HTR-8/SVneo (cell line): ENCODE measurements around the gene TSEN34.
A peak's percentile ranks its signal among the peaks of the same experiment; 100 is the strongest.
"Not testable (repeated sequence)": the region's sequence is repeated elsewhere in the genome, so short reads cannot be mapped to it uniquely, and the experiment has no call there.

Source experiments
- DNase-seq: peaks from one replicate; pipeline ENCODE4 v3.0.0; 2011; ENCODE audit warnings: low spot score, mixed read lengths; ENCODE audit not compliant: insufficient read length
- FAIRE-seq: peaks from 2 replicates; lab custom pipeline; 2011; peaks lifted over from hg19 to GRCh38; lab: Jason Lieb, UNC

Gene TSEN34

DNA sequence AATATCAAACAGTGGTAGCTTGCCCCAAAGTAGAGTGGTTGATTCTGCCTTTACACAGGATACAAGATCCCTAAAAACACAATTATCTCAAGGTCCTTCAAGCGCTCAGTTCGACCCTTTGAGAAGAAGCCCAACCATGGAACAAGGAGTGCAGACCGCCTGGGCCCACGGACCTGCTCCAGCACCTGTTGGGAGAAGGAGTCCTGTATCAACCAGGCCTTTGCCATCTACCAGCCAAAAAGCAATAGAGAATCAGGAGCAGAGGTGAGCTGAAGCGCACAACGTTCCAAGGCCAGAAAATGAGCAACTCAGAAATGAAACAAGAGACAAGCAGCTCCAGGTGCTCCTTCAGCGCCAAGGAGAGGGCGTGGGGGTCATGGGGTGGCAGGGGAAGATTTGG lies 38.0 kb downstream of the TSEN34 start:
- FAIRE-seq (peak; percentile 59), DNase-seq (no peak)

DNA sequence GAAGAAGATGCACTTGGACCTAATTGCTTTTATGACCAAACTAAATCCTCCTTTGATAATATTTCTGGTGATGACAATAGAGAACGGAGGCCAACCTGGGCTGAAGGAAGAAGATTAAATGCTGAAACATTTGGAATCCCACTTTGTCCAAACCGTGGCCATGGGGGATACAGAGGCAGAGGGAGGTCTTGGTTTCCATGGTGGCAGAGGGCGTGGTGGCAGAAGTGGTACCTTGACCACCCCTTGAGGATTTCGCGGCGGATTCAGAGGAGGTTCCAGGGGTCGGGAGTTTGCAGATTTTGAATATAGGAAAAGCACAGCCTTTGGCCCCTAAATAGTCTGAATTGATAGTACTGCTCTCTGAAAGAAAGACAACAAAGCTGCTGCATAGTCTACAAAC lies 38.9 kb downstream of the TSEN34 start:
- FAIRE-seq = peak; percentile 73
- DNase-seq = no peak

DNA sequence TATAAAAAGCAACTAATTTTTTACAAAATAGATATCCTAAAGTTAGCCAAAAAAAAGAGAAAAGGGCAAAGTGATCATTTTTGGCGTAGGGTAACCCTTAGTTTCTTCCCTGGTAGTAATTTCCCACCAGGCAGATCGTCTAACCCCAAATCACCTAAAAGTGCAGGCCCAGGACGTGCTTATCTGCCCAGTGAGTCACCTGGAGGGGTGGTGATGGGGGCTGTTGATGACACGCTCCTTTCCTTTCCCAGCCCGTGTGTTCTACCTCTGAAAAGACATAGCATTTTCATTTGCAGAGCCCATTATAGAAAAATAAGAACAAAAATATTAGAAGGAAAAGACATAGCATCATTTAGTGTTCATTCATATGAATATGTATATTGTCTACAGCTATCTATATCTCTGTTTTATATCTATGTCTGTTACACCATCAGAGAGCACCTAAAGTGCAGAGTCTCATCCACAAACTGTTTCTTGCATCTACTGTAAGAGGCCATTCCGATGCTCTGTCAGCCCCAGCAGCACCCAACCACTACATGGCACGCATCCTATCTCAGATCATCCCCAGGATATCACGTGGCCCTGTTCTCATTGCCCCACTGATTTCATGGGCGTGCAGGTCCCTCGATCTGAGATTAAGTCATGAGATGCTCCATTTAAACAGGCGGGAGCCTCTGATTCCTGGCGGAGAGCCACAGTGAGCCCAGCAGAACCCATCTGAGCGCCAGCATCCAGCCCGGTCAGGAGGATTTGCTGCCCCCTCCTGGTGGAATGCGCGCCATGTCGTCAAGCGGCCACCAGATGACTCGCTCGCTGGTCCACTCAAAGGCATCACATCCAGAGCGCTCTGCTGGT lies 40.2 kb downstream of the TSEN34 start:
- FAIRE-seq (peak; percentile 96), DNase-seq (peak; percentile 96)

DNA sequence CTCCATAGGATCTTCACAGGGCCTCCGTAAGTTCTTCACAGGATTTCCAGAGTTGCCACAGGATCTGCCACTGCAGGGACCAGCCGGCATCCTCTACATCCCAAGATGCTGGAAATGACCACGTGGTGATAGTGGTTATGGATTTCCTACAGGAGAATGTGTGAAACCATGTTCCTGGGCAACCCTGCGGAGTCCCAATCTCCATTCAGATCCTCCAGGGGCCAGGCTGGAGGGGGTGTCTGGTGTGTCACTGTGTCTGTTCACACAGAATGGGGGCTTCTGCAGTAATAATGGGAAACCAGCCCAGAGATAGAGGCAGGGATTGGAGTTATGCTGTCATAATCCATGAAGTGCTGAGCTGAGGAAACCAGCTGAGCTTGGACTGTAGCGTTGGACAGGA lies 42.8 kb downstream of the TSEN34 start:
- FAIRE-seq (no peak), DNase-seq (no peak)

- not testable (repeated sequence) for DNase-seq
- peak; percentile 48 for FAIRE-seq
These were observed 48.6 kb downstream of the TSEN34 start for GRCh38 chr19:54239491-54240371.

GRCh38 chr19:54240372-54241336 lies 49.5 kb downstream of the TSEN34 start:
- DNase-seq = not testable (repeated sequence)
- FAIRE-seq = peak; percentile 13

- DNase-seq, FAIRE-seq: not testable (repeated sequence)
These were observed 51.1 kb downstream of the TSEN34 start for GRCh38 chr19:54242234-54242633.

- FAIRE-seq, DNase-seq: not testable (repeated sequence)
These were observed 51.5 kb downstream of the TSEN34 start, which contains the start of gene LILRA6 for GRCh38 chr19:54242646-54243045. Gene LILRA6 (minus strand): TSS chr19:54242790.

GRCh38 chr19:54243809-54244208 lies 52.7 kb downstream of the TSEN34 start:
- FAIRE-seq, DNase-seq: not testable (repeated sequence)
